Dermis blood vessel endothelial cell (primary cell): ENCODE results near the gene SLC16A10. TPM values are rescaled to one million over a fixed set of nuclear protein-coding genes. Genes with fewer than 3 reads are reported as not detected.
"Not testable (repeated sequence)": the region's sequence is repeated elsewhere in the genome, so short reads cannot be mapped to it uniquely, and the experiment has no call there.

Experiments
- DNase-seq: peaks from one replicate; pipeline ENCODE4 v3.0.0; 2010
- total RNA-seq: library from RNA; depleted of rRNA; stranded (reverse); fragments of >200 nt; gene quantifications from 2 replicates; pipeline ENCODE4 v1.2.3, GENCODE V29; 2014

SLC16A10 gene
- total RNA-seq, 1 donor from 2014 or later, result under 0.01 TPM

DNA sequence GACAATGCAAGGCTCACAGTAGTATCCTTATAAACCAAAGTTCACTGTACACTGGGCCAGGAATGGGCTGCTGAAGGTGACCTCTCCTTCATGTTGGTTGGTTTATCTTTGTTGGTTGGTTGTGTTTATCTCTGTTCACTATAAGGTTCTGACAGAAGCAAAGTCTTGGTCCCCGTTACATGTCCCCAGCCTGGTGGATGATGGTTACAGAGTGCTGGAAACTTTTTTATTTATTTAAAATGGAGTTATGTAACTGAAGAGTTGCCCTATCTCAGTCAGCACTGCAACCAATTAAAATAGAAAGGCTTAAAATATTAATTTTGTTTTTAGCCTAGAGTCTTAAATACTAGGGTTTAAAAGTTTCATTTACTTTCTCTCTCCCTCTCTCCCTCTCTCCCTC, 100.6 kb downstream of the SLC16A10 start:
- DNase-seq, result no peak

DNA sequence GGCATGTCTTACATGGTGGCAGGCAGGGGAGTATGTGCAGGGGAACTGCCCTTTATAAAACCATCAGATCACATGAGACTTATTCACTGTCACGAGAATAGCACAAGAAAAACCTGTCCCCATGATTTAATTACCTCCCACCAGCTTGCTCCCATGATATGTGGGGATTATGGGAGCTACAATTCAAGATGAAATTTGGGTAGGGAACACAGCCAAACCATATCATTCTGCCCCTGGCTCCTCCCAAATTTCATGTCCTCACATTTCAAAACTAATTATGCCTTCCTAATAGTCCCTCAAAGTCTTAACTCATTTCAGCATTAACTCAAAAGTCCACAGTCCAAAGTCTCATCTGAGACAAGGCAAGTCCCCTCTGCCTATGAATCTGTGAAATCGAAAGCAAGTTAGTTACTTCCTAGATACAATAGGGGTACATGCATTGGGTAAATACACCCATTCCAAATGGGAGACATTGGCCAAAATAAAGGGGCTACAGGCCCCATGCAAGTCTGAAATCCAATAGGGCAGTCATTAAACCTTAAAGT, 102.4 kb downstream of the SLC16A10 start:
- DNase-seq, result not testable (repeated sequence)

DNA sequence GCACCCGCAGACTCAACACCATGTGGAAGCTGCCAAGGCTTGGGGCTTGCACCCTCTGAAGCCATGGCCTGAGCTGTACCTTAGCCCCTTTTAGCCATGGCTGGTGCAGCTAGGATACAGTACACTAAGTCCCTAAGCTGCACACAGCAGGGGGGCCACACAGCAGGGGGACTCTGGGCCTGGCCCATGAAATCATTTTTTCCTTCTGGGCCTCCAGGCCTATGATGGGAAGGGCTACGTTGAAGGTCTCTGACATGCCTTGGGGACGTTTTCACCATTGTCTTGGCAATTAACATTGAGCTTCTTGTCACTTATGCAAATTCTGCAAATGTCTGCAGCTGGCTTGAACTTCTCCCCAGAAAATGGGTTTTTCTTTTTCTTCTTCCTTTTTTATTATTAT, 103.3 kb downstream of the SLC16A10 start:
- DNase-seq, result no peak

DNA sequence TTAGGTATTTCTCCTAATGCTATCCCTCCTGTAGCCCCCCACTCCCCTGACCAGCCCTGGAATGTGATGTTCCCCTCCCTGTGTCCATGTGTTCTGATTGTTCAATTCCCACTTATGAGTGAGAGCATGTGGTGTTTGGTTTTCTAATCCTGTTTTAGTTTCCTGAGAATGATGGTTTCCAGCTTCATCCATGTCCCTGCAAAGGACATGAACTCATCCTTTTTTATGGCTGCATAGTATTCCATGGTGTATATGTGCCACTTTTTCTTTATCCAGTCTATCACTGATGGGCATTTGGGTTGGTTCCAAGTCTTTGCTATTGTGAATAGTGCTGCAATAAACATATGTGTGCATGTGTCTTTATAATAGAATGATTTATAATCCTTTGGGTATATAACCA, 103.8 kb downstream of the SLC16A10 start:
- DNase-seq, result not testable (repeated sequence)

DNA sequence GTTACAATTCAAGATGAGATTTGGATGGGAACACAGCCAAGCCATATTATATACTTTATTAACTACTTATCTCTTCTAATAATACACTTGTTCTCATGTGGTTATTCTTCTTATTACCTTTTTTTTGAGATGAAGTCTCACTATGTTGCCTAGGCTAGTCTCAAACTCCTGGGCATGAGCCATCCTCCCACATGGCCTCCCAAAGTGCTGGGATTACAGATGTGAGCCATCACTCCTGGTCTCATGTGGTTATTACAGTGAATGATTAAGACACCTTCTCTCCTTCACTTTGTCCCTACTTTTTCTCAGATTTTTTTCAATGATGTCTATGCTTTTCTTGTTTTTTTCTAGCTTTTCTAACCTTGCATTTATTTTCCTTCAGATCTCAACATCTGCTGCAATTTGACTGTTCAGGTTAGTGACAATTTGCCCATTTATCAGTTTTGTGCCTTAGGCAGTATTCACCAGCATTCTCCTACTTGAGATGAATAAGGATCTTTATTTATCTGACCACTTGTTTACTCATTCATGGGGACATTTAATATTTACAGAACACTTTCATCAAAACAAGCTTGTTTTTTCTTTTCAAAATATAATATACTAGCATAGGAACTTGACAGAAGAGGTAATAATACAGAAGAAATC, 105.7 kb downstream of the SLC16A10 start:
- no peak for DNase-seq

DNA sequence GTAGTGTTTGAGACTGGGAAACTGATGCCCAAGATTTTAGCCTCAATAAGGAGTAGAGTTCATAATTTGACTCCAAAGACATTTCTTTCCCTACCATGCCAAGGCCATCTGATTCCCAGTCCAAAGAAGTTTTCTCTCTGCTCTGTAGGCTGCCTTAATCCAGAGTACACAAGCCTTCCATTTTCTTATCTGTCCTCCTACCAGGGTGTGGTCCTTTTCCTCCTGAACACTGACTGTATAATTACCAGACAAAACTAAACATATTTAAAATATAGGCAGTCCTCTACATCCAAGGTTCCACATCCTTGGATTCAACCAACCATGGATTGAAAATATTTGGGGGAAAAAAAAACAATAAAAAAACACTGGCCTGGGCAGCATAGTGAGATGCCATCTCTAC, 108.4 kb downstream of the SLC16A10 start:
- no peak for DNase-seq

DNA sequence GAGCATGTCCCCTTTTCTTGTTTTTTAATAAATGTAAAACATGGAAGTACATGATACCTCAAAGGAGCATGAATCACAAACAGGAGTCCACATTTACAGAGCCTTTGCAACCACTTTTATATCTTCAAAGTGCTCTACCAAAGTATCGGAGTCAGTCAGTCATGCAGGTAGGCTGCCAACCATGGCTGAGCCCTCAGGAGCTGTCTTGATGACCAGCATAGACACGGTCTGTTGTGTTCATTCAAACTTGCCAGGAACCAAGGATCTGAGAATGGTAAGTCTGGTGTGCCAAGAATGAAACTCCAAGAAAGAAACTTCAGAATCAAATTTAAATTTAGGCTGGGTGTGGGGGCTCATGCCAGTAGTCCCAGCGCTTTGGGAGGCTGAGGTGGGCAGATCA, 111.5 kb downstream of the SLC16A10 start:
- DNase-seq, result no peak

DNA sequence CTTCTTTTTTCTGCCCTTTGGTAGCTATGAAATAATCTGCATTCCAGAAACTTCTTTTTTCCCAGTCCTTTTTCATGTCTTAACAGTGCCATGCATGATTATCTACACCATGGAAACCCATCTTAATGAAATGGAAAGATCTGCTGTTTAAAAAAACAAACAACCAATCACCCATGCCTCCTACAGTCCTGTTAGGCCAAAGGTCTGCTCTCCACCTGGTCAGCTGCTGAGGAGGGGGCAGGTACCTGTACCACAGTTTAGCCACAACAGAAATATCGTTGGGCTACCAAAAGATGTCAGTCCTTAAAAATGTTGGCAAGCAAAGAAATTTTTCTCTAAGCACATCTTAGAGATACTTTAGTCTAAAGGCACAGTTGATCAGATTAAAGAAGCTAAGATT, 112.6 kb downstream of the SLC16A10 start:
- DNase-seq, result no peak

DNA sequence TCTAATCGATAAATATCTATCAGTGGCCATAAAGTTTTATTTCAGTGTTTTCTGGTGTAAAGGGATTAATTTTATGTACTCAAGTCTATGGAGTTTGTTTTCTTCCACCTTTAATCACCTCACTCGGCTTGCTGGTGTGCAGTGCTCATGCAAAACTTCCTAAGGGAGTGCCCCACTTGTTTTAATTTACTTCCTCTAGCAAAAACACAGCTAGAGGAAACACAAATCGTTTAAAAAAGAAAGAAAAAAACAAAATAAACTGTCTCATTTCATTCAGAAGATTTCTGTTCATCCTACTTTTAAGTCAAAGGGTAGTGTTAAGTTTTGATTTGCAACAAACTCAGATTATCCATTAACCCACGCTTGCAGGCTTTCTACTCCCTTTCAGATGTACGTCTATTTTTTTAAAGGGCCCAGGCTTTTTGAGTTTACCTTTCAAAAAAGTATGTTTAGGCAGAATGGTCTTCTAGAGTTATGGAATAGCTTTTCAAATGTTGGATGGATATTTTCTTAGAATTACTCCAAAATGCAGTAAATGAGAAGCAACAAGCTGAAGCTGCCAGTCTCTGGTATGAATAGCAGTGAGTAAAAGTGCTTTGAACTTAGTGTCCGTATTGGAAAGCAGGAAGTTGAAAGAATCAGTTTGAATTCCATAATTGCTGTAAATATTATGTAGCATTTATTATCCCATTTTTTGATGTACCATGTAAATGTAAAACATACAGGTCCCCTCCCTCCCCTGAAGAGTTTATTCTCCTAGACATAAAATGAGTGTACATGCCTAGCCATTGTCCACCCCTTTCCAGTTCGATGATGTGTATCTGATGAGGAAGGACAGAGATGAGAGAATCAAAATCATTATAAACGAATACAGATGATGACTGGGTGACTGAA, 113.3 kb downstream of the SLC16A10 start:
- no peak for DNase-seq

DNA sequence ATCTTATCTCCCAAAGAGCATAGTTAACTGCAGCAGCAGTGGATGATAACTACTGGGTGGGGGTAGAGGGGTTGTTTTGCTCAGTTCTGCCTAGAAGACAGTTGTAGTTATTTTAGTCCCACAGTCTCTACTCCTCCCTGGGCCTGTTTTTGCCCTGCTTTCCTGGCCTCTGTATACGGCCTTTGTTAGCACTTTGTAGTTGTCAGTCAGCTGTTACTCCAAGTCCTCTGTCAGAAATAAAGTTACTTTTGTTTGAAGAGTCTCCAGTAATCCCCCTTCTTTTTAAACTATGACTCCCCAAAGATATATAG, 113.9 kb downstream of the SLC16A10 start:
- DNase-seq, result no peak

DNA sequence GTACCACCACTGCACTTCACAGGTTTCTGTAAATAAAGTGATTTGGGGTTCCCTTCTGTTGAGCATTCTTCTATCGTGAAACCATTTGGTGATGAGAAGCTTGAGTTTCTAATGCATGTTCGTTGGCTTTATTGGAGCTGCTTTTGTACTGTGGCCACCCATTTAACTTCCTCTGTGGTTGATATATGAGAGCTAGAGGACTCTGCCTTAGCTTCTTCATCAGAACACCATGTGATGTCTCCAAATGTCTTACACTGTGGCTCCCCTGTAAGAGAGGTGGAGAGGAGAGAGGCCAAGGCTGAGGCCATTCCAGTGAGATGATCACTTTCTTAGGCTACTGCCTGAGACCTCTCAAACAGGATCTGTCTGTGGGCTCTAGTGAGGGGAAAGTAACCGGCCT, 114.5 kb downstream of the SLC16A10 start:
- no peak for DNase-seq

DNA sequence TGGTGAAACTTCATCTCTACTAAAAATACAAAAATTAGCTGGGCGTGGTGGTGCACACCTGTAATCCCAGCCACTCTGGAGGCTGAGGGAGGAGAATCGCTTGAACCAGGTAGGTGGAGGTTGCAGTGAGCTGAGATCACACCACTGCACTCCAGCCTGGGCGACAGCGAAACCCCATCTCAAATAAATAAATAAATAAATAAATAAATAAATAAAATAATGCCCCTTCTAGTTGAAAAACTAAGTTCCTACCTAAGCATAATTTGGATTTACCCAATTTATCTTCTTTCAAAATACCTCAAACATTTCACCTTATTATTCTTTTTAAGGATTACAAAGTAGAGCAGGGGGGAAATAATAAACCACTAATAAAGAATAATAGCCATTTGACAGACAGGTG, 116.2 kb downstream of the SLC16A10 start:
- DNase-seq, result not testable (repeated sequence)

DNA sequence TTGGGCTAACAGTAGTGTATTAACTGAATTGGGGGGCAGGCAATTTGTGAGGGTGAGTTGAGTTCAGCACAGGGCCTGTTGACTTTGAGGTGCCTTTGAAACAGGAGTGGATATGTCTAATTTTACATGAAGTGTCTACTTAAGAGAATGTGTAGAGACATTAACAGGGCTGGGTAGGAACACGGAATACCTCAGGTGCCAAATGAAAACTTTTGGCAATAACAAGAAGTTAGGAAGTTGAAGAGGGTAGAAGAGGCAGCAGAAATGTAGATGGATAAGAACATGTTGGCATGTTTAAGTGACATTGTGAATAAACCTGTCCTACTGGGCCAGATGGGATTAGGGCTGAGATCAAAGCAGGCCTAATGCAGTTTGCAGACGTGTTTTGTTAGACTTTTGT, 117.0 kb downstream of the SLC16A10 start:
- no peak for DNase-seq

DNA sequence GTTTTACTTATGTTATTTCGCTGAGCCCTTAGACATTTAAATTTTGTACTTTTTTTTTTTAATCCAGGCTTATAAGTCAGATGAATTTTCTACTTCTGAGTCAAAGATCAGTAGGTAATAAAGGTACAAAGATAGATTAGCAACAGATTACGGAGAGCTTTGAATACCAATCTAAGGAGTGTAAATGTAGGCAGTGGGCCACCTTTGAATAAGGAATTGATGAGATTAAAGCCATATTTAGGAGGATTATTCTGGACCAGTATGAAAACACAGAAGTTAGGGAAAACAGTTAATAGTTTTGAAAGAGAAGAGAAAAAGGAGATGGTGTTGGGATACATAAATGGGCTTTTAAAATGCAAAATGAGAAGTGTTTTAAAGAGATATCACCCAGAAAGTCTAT, 117.6 kb downstream of the SLC16A10 start:
- DNase-seq, result no peak

DNA sequence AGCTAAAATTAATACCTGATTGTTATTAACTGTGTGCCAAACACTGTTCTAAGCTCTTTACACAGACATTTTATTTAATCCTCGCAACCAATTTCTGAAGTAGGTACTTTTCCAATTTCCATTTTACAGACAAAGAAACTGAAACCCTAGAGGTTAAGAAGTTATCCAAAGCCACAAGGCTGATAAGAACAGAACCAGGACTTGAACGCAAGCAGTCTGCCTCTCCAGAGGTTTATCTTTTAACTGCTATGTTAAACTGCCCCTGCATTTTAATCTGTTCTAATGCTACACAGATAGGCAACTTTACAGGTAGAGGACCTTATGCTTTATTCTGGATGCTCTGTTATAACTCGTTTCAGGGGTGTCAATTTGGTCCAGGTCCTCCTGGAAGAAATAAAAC, 118.2 kb downstream of the SLC16A10 start:
- DNase-seq, result no peak

DNA sequence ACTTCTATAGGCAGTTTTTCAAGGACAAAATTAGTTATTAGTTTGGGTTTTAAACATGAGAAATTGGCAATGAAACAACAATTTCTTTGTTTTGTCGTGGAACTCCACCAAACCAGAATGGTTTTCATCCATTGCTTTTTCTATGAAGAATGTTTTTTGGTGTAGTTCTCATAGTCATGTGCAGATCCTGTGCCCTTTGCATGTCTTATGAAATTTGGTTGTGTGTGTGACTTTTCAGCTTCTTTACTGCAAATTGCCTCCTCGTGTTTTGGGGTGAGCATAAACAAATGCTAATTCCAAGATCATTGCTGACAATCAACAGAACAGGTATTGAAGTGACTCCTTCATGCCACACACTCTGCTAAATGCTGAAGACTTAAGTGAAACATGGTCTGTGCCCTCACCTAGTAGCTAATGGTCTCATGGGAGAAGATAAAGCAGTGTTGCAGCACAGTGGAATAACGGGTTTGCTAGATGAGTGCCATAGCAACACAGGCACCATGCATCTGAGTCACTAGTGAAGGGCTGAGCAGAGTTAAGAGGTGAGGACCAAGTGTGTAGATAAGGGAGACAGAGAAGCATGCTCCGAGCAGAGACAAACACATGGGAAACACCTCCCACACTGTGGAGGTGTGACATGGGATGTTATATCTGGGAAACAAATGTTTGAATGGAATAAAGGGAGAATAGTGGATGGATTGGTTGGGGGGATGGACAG, 120.0 kb downstream of the SLC16A10 start:
- peak; percentile 3 for DNase-seq

DNA sequence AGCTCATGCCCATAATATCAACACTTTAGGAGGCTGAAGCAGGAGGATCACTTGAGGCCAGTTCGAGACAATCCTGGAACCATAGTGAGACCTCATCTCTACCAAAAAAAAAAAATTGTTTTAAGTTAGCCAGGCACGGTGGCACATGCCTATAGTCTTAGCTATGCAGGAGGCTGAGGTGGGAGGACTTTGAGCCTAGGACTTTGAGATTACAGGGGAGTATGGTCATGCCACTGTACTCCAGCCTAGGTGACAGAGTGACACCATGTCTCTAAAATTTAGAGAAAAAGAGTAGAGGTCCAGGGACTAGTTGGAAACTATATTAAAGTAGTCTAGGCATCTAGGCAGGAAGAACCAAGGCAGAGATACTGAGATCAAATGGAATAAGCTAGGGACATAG, 121.6 kb downstream of the SLC16A10 start:
- no peak for DNase-seq

DNA sequence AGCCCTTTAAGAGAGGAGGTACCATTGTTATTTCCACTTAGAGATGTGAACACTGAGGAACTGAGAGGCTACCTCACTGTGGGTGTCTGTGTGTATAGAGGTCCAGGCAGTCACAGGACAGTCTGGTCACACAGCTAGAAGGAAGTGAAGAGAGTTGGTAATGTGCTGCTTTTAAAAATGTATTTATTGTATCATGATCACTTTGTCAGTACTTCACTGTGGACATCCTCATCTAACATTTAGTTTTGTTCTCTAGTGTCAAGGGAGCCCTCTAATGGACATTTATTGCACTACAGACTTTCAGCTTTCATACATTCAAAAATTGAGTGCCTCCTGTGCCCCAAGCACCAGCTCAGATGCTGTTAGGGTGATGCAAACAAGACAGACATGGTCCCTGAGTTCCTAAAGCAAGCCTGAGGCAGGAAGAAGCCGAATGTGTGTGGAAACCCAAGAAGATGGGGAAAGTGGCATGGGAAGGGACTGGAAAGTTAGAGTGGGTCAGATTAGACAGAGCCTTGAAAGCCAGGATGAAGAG, 123.0 kb downstream of the SLC16A10 start:
- peak; percentile 72 for DNase-seq

DNA sequence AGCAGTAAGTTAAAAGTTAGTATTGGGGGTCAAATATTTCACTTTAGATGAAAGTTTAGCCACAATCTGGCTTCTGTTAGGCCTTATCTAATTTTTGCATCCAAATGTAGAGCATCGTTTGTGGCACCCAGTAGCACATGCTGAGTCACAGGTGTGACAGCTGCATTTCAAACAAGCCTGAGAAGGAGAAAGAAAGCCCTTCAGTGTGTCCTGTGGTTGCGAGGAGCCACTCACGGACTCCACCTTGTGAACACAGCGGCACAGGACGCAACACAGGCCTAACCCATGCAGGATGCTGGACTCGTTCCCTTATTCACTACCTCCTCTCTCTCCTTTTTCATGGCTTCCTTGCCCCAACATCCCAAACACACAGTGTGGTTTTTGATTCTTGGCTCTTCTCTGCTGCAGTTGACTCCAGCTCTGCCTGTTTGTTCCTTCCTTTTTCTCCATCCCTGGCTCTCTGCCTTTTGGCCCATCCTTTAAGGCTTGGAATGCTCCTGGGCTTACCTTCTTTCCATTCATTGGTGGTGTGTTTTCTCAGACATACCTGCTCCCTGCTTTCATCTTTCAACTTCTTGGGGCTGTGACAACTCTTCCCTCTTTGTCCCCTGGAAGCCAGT, 124.2 kb downstream of the SLC16A10 start:
- DNase-seq, result no peak

DNA sequence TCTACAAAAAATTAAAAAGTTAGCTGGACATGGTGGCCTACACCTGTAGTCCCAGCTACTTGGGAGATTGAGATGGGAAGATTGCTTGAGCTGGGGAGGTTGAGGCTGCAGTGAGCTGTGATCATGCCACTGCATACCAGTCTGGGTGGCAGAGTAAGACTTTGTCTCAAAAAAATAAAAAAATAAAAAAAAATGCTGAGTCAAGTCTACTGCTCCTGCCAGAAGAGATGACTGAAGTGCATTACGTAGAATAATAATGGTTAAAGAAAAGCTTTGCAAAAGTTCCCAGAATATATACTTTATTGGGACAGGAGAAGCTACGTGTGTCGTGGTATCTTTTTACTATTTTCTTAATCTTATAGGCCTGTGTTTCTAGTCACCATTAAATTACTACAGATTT, 125.3 kb downstream of the SLC16A10 start:
- no peak for DNase-seq

DNA sequence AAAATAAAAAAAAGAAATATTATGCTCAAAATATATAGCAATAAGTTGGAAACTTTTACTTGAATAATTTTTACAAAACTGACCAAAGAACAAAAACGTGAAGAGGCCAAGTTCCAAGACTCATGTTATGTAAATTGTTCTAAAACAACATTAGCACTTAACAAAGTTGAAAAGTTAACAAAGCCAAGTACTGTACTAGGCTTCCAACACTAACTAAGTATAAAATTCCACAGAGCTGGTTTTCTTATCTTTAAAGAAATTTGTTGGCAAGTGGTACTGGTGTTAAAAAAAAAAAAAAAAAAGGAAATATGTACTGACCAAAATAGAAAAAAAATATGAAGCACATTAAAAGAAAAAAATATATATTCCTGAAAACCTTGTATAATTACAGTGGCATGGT, 127.8 kb downstream of the SLC16A10 start:
- DNase-seq, result no peak

DNA sequence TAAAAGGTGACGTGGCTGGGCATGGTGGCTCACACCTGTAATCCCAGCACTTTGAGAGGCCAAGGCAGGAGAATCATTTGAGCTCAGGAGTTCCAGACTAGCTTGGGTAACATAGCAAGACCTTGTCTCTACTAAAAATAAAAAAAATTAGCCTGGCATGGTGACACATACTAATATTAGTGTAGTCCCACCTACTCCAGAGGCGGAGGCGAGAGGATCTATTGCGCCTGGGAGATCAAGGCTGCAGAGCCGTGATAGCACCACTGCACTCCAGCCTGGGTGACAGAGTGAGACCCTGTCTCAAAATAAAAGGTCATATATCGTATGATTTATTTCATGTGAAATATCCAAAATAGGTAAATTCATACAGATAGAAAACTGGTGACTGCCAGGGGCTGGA, 132.5 kb downstream of the SLC16A10 start:
- DNase-seq, result no peak
